ENCODE results near the gene SBF2. TPM values are rescaled to one million over a fixed set of nuclear protein-coding genes. Genes with fewer than 3 reads are reported as not detected.

SBF2 gene
- total and polyA plus RNA-seq, 10 donors = 3.6 to 70.9 (median 57.1) TPM

DNA sequence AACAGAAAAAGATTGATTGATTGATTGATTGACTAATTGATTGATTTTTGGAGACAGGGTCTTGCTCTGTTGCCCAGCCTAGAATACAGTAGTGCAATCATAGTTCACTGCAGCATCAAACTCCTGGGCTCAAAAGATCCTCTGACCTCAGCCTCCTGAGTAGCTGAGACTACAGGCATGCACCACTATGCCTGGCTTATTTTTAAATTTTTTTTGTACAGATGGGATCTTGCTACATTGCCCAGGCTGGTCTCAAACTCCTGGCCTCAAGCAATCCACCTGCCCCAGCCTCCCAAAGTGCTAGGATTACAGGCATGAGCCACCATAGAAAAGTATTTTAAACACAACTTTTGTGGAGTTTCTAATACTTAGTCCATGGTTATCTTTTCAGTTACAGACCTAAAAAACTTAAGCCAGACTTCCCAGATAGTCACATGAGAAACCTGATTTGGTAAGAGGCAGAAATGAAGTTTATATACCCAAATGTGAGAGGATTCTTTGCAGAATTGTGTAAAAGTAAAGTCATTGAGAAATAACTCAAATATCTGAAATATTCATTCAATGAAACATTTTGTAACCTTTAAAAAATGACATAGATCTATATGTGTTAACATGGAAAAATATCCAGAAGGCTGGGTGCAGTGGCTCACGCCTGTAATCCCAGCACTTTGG lies 443.7 kb downstream of the SBF2 start:
- H3K36me3 ChIP-seq = peaks cover 0 to 72% (median 7%) of the 10 kb centered on the region in 6 donors
- DNase-seq = no peak
- intact Hi-C loops (cut with DNase I; ENCODE audit: low total_unique reads) = loop anchor here (10.0 kb wide), 1 partner anchor 114 kb away; no protein-coding TSS in a partner anchor
- 95 to 100% (median 97%) methylated on average over 1 of the region's 1 CpG for WGBS, 5 donors
- H3K9me3 ChIP-seq = no peaks in the 10 kb centered on the region
- no peaks in the 10 kb centered on the region for H3K27me3 ChIP-seq (replicated peaks in 1 of 7)
- H3K4me1 ChIP-seq = peaks cover 0 to 21% (median 5%) of the 10 kb centered on the region in 6 donors
- TF ChIP-seq POLR2AphosphoS5 (IDR thresholded peaks at IDR 0.05) = no peak
- H3K4me3 ChIP-seq = no peak overlapping the region
- no peak overlapping the region for H3K27ac ChIP-seq

DNA sequence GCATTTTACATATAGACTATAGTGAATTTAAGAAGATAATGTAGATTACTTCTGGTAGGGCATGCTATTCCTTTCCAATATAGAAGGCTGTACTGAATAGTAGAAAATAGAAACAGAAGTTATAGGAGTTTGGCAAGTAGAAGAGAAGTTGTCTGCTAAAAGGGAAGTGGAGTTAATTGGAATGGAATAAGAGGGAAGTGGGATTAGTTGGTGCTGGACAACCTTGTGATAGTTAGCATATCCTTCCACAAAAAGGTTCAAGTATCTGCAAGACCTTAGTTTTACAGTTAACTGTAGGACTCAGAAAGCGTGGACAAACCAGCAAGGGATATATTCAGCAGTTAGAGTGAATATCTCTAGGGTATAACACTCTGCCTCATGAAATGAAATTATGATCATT lies 444.6 kb downstream of the SBF2 start:
- intact Hi-C loops (cut with DNase I; ENCODE audit: low total_unique reads) = no loop called here
- H3K27me3 ChIP-seq (replicated peaks in 1 of 7) = no peaks in the 10 kb centered on the region
- no peak for DNase-seq
- H3K36me3 ChIP-seq = peaks cover 0 to 74% (median 11%) of the 10 kb centered on the region in 6 donors
- H3K4me1 ChIP-seq = peaks cover 0 to 12% (median 2%) of the 10 kb centered on the region in 6 donors
- no peak overlapping the region for H3K27ac ChIP-seq
- no peaks in the 10 kb centered on the region for H3K9me3 ChIP-seq
- H3K4me3 ChIP-seq = no peak overlapping the region
- WGBS, 5 donors = 86 to 91% (median 88%) methylated on average over 1 of the region's 1 CpG
- TF ChIP-seq POLR2A (IDR thresholded peaks at IDR 0.05) (no peak), CTCF (IDR thresholded peaks at IDR 0.05 in 8 of 11, conservative IDR thresholded peaks at IDR 0.05 in 3 of 11) (no peak), POLR2AphosphoS5 (IDR thresholded peaks at IDR 0.05) (no peak)

- H3K27ac ChIP-seq = no peak overlapping the region
- no peaks in the 10 kb centered on the region for H3K4me1 ChIP-seq
- intact Hi-C loops (cut with DNase I; ENCODE audit: low total_unique reads) = no loop called here
- no peak overlapping the region for H3K4me3 ChIP-seq
- no peaks in the 10 kb centered on the region for H3K27me3 ChIP-seq (replicated peaks in 1 of 7)
- WGBS, 5 donors = 53 to 75% (median 71%) methylated on average over 3 of the region's 3 CpGs
- H3K9me3 ChIP-seq = no peaks in the 10 kb centered on the region
- DNase-seq = no peak
- H3K36me3 ChIP-seq = peaks cover 0 to 83% (median 11%) of the 10 kb centered on the region in 6 donors
- TF ChIP-seq CTCF (IDR thresholded peaks at IDR 0.05 in 8 of 11, conservative IDR thresholded peaks at IDR 0.05 in 3 of 11) (no peak), POLR2A (IDR thresholded peaks at IDR 0.05) (no peak), POLR2AphosphoS5 (IDR thresholded peaks at IDR 0.05) (no peak)
Measured at GRCh38 chr11:9847636-9848035, 446.4 kb downstream of the SBF2 start.

GRCh38 chr11:9842923-9843322 lies 451.1 kb downstream of the SBF2 start:
- peaks cover 0 to 81% (median 15%) of the 10 kb centered on the region in 6 donors for H3K36me3 ChIP-seq
- 81 to 92% (median 89%) methylated on average over 2 of the region's 2 CpGs for WGBS, 5 donors
- no peak for DNase-seq
- H3K27ac ChIP-seq = no peak overlapping the region
- no peak overlapping the region for H3K4me3 ChIP-seq
- H3K4me1 ChIP-seq = peaks cover 0 to 14% (median 3%) of the 10 kb centered on the region in 6 donors
- no peaks in the 10 kb centered on the region for H3K9me3 ChIP-seq
- intact Hi-C loops (cut with DNase I; ENCODE audit: low total_unique reads) = no loop called here
- TF ChIP-seq POLR2A (IDR thresholded peaks at IDR 0.05) = no peak
- no peak for TF ChIP-seq POLR2AphosphoS5 (IDR thresholded peaks at IDR 0.05)
- TF ChIP-seq CTCF (IDR thresholded peaks at IDR 0.05 in 8 of 11, conservative IDR thresholded peaks at IDR 0.05 in 3 of 11) = no peak
- H3K27me3 ChIP-seq (replicated peaks in 1 of 7) = no peaks in the 10 kb centered on the region

Data from spleen (tissue), 11 donors.